Anterior cingulate cortex (tissue), 58 donors: Measurements from ENCODE around the gene THBS1.
A peak's percentile ranks its signal among the peaks of the same experiment; 100 is the strongest.

Source experiments
- DNase-seq, 58 donors: peaks; one replicate each; lab custom pipeline; 2025; lab: John Stamatoyannopoulos, UW

THBS1 gene

GRCh38 chr15:39573287-39573686 lies 7.6 kb upstream of the THBS1 start:
- DNase-seq: no peak

GRCh38 chr15:39573844-39574243 lies 7.0 kb upstream of the THBS1 start:
- no peak for DNase-seq

- DNase-seq: no peak
Observed at GRCh38 chr15:39574427-39574826, 6.5 kb upstream of the THBS1 start.

GRCh38 chr15:39575180-39575579 lies 5.7 kb upstream of the THBS1 start:
- no peak for DNase-seq

DNA sequence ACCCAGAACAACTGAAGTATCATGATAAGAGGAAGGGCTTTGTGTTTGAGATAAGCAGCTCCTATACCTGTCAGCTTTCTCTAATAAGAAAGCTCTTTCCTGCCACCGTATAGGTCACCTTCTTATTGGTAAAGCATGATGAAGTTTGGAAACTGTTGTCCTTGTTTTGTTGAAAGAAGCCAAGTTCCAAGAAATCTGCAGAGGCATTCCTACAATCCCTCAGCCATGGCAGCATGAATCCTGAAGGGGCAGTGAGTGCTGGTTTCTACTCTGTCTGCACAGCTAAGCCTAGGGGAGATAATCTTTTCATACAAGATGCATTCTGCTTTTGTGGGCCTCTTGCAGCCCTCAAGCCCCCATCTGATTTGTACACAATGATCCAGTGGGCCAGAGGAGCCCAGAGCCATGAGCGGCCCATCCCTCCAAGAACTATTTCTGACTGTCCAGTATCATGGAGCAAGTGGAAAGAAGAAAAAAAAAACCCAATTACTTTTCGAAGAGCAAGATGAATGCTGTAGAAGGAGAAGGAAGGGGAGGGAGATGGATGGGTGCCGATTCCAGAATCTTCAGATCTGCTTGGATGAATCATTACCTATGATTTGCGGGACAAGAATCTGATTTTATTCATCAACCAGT lies 1.9 kb upstream of the THBS1 start:
- no peak for DNase-seq

DNA sequence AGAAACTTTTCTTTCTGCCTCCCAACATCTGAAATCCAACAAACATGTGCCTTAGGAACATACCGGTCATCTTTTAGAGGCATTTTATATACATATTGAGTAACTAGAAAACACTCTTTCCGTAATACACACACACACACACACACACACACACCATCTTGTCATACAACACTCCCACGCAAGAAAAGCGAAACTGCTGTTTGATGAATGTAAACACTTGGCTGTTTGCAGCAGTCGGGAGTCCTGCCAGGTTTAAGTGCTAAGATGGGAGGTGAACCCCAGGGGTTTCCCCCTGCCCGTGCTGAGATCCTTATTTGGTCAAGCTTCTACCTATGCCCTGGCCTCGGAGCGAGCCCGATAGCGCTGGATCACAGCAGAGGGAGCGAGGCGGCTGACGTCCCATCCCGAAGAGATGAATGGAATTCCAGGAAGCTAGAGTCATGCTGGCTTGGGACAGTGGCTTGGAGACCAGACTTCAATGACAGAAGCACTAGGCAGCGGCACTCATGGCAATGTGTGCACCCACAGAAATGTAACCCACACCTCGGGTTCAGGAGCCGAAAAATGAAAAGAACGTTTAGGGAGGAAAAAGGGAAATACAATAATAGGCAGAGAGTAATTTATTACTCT lies 1.3 kb upstream of the THBS1 start:
- DNase-seq: peak in 6 of 58 donors; percentile 6 to 53 (median 28)

DNA sequence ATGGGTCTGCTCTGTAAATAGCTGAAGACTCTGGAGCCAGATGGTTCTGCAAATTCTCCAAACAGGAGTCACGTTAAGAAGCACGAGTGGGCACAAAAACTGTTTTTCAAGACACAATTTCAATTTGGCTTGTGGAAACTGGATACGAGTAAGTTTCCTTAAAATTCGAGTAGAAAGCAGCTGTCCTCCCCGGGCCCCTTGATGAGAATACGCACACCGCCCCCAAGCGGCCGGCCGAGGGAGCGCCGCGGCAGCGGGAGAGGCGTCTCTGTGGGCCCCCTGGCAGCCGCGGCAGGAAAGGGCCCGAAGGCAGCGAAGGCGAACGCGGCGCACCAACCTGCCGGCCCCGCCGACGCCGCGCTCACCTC lies 778 bp upstream of the THBS1 start:
- peak in 54 of 58 donors; percentile 30 to 85 (median 60) for DNase-seq

- no peak for DNase-seq
Observed at GRCh38 chr15:39581242-39581792, 438 bp downstream of the THBS1 start.

DNA sequence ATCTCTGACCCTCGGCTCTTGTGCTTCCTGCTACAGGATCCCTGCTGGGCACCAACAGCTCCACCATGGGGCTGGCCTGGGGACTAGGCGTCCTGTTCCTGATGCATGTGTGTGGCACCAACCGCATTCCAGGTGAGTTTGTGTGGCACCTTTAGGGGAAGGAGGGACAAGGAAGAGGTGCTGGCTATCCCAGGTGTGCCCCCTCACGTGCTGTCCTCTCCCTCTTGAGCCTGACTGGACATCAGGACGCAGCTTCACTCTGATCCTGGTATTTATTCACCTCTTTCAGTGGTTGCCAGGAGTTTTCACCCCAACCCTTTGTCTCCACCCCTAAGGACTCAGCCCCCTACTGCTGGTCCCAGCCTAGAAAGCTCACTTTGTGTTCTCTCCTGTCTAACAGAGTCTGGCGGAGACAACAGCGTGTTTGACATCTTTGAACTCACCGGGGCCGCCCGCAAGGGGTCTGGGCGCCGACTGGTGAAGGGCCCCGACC lies 960 bp downstream of the THBS1 start:
- DNase-seq: peak in 1 of 58 donors; percentile 5

DNA sequence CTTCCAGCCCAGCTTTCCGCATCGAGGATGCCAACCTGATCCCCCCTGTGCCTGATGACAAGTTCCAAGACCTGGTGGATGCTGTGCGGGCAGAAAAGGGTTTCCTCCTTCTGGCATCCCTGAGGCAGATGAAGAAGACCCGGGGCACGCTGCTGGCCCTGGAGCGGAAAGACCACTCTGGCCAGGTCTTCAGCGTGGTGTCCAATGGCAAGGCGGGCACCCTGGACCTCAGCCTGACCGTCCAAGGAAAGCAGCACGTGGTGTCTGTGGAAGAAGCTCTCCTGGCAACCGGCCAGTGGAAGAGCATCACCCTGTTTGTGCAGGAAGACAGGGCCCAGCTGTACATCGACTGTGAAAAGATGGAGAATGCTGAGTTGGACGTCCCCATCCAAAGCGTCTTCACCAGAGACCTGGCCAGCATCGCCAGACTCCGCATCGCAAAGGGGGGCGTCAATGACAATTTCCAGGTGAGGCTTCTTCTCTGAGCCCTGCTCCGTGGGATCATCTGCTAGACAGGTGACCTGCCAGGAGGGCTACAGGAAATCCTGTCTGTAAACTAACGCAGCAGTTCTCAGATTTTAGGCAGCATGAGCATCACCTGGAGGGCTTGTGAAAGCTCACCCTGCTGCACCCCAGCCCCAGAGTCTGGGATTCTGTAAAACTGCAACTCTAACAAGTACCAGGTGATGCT lies 1.6 kb downstream of the THBS1 start:
- peak in 1 of 58 donors; percentile 6 for DNase-seq

GRCh38 chr15:39582977-39583595 lies 2.2 kb downstream of the THBS1 start:
- DNase-seq: no peak

GRCh38 chr15:39583596-39584265 lies 2.9 kb downstream of the THBS1 start:
- DNase-seq: no peak

DNA sequence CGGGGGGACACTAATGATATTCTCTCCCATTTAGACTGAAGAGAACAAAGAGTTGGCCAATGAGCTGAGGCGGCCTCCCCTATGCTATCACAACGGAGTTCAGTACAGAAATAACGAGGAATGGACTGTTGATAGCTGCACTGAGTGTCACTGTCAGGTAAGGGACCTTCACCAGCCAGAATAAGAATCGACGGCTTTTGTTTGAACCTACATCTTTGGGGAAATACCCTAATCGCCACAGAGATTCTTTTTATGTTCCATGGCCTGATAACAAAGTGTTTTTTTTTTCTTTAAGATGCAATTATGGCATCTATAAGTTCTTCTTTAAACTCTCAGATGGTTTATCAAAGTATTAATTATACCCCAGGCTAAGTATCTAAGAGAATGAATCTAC lies 3.4 kb downstream of the THBS1 start:
- DNase-seq: no peak

DNA sequence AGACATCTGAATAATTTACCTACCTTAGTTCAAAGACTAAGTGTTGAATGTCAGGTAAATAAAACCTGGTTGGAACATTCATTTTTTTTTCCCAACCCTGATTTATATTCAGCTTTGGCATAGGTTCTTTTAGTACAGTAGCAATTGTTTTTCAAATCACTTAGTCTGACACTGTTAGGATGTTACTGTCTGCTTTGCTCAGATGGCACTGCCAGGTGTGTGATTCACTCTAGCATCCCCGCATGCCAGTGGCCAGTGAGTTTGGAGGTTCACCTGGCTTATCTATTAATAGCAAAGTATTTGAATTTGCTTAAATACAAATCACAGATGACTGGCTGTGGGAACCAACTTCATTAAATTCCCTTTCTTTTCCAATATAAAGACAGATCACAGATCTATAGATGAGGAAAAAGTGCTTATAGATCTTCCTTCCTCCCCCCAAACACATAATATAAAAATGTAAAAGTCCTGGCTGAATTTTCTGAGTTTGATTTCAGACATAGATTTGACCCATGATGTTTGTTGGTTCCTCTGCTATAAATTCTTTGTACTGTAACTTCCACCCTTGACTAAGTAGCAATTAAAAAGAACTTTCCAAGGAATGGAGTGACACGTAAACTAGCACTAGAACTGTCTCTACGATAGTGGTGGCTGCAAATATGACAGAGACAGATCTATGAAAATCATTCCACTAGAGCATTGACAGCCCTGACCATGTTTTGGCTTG lies 3.9 kb downstream of the THBS1 start:
- no peak for DNase-seq

GRCh38 chr15:39585389-39585841 lies 4.5 kb downstream of the THBS1 start:
- no peak for DNase-seq

GRCh38 chr15:39585871-39586301 lies 5.0 kb downstream of the THBS1 start:
- DNase-seq: no peak

DNA sequence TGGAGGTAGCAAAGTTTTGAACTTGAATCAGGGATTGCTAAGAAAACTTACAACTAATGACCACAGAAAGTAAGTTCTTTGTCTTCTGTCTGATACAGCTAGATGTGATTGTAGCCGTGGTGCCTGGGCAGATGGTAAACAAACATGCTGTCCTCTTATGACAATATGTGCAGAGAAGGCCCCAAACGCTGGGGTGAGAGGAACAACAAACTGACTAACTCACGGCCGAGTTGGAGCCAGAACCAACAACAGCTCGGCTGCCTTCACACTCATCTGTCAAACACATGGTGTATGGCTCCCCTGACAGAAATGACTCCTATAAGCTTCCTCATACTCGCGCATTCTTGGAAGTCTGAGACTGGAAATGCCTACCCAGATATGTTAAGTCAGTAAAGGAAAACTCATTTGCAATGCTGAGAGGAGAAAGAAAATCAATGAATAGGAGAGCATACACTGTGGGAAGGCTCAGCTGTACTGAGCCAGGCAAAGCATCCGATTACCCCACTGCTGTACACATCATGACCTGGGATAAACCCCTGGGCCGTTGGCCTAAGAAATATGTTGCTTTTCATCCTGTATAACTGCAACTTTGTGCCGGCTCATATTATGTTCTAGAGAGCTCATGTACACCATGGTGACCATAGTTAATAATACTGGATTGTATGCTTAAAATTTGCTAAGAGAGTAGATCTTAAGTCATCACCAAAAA lies 5.7 kb downstream of the THBS1 start:
- peak in 1 of 58 donors; percentile 9 for DNase-seq

- DNase-seq: no peak
Observed at GRCh38 chr15:39587096-39587721, 6.3 kb downstream of the THBS1 start.
